Measurements from ENCODE around the gene TAAR6.

DNA sequence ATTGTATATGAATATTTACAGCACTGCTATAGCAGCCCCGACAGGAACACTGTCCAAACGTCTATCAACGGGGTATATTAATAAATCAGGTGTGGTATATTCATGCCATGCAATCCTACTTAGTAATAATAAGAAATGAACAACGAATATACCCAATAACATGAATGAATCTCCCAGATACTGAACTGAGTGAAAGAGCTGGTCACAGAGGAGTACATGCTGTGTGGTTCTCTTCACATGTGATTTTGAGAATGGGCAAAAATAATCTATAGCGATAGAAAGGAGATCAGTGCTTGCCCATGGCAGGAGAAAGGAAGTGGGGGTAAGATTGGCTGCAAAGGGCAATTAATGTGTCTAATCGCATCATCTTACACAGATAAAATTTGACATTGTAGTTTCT, 3.7 kb upstream of the TAAR6 start:
- TF ChIP-seq, protein P1, sequence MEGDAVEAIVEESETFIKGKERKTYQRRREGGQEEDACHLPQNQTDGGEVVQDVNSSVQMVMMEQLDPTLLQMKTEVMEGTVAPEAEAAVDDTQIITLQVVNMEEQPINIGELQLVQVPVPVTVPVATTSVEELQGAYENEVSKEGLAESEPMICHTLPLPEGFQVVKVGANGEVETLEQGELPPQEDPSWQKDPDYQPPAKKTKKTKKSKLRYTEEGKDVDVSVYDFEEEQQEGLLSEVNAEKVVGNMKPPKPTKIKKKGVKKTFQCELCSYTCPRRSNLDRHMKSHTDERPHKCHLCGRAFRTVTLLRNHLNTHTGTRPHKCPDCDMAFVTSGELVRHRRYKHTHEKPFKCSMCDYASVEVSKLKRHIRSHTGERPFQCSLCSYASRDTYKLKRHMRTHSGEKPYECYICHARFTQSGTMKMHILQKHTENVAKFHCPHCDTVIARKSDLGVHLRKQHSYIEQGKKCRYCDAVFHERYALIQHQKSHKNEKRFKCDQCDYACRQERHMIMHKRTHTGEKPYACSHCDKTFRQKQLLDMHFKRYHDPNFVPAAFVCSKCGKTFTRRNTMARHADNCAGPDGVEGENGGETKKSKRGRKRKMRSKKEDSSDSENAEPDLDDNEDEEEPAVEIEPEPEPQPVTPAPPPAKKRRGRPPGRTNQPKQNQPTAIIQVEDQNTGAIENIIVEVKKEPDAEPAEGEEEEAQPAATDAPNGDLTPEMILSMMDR (optimal IDR thresholded peaks at IDR 0.05 in 1 of 3, IDR thresholded peaks at IDR 0.05 in 1 of 3, conservative IDR thresholded peaks at IDR 0.05 in 1 of 3; ENCODE audit: extremely low read depth in 1 of 3, insufficient read depth in 2 of 3, low read length in 3 of 3), result no peak
- no peak for TF ChIP-seq EZH2 (IDR thresholded peaks at IDR 0.05; ENCODE audit: low read length)
